DOHH2 (cell line): ENCODE data around the gene CCDC74B.
"Not testable (repeated sequence)": the region's sequence is repeated elsewhere in the genome, so short reads cannot be mapped to it uniquely, and the experiment has no call there.

Source experiments
- CTCF ChIP-seq: fragments of 200-600 bp; sonication (generic); IDR thresholded peaks from one replicate; pipeline ENCODE4 v1.5.1; 2014; ENCODE audit warnings: antibody characterized with exemption, mild to moderate bottlenecking, low read depth, low read length; ENCODE audit not compliant: poor library complexity, severe bottlenecking
- EZH2phosphoT487 ChIP-seq: fragments of 200-600 bp; sonication (generic); IDR thresholded peaks from 2 replicates; pipeline ENCODE4 v1.6.1; 2017; ENCODE audit warnings: borderline replicate concordance, mild to moderate bottlenecking, antibody characterized with exemption, low read length, moderate library complexity, mixed read lengths

- TF ChIP-seq CTCF, EZH2phosphoT487: not testable (repeated sequence)
Observed at GRCh38 chr2:130162486-130162885, 17.6 kb upstream of the CCDC74B start.
